ENCODE measurements around the gene INHBB.

- TF ChIP-seq CTCF (IDR thresholded peaks at IDR 0.05; ENCODE audit: poor library complexity, severe bottlenecking): no peak
- TF ChIP-seq REST (IDR thresholded peaks at IDR 0.05; ENCODE audit: borderline replicate concordance): no peak
- no peak for TF ChIP-seq EP300 (conservative IDR thresholded peaks at IDR 0.05; ENCODE audit: poor library complexity, severe bottlenecking)
Observed at GRCh38 chr2:120391911-120392665, 46.2 kb downstream of the INHBB start.

Data from neural cell (in vitro differentiated cells).